ENCODE measurements around the gene SDK2.

SDK2 gene

DNA sequence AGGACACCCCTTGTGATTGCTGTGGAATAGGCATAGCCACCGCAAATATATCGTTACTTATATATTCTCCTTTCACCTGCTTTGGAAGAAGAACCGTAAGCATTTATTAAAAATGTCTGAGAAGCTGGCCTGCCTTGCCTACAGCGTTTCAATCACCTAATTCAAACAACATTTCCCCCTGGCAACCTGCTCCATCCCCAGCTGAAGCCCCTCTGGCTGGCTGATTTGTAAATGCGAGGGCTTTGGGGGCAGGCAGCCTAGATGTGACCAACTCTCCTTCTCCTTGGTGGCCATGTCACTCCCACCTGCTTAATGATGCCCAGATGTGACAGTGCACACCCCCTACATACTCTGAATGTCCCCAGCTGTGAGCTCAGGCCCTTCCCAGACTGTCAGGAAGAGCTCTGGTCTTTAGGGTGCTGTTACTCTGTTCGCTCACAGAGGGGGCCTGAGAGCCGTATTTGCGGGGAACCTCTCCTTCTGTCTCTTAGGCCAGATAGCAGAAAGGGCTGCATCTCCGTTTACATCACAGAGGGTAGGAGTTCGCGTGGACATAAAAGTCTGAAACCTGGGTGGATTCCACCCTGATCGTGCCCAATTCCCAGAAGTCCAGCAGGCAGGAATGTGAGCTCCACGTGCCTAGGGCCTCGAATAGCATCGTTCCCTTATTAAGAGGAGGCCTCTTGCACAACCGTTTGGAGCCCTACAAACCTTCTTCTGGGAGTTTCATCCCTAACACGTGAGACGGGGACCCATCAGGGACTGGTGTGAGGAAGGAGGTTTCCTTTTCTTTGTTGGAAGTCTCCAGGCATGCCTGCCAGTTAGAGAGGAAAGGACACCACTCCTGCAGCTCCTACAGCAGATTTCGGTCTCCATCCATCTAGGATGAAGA is 2.4 kb upstream of the SDK2 start:
- TF ChIP-seq, protein P1, sequence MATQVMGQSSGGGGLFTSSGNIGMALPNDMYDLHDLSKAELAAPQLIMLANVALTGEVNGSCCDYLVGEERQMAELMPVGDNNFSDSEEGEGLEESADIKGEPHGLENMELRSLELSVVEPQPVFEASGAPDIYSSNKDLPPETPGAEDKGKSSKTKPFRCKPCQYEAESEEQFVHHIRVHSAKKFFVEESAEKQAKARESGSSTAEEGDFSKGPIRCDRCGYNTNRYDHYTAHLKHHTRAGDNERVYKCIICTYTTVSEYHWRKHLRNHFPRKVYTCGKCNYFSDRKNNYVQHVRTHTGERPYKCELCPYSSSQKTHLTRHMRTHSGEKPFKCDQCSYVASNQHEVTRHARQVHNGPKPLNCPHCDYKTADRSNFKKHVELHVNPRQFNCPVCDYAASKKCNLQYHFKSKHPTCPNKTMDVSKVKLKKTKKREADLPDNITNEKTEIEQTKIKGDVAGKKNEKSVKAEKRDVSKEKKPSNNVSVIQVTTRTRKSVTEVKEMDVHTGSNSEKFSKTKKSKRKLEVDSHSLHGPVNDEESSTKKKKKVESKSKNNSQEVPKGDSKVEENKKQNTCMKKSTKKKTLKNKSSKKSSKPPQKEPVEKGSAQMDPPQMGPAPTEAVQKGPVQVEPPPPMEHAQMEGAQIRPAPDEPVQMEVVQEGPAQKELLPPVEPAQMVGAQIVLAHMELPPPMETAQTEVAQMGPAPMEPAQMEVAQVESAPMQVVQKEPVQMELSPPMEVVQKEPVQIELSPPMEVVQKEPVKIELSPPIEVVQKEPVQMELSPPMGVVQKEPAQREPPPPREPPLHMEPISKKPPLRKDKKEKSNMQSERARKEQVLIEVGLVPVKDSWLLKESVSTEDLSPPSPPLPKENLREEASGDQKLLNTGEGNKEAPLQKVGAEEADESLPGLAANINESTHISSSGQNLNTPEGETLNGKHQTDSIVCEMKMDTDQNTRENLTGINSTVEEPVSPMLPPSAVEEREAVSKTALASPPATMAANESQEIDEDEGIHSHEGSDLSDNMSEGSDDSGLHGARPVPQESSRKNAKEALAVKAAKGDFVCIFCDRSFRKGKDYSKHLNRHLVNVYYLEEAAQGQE (IDR thresholded peaks at IDR 0.05; ENCODE audit: insufficient read depth in 1 of 2, low read depth in 2 of 2, low read length in 2 of 2), result no peak
- no peak for TF ChIP-seq POLR2AphosphoS5 (IDR thresholded peaks at IDR 0.05; ENCODE audit: low read depth, low read length)
- TF ChIP-seq FOXP2 (optimal IDR thresholded peaks at IDR 0.05; ENCODE audit: borderline replicate concordance, extremely low read depth, extremely low read length, insufficient read depth), result no peak

DNA sequence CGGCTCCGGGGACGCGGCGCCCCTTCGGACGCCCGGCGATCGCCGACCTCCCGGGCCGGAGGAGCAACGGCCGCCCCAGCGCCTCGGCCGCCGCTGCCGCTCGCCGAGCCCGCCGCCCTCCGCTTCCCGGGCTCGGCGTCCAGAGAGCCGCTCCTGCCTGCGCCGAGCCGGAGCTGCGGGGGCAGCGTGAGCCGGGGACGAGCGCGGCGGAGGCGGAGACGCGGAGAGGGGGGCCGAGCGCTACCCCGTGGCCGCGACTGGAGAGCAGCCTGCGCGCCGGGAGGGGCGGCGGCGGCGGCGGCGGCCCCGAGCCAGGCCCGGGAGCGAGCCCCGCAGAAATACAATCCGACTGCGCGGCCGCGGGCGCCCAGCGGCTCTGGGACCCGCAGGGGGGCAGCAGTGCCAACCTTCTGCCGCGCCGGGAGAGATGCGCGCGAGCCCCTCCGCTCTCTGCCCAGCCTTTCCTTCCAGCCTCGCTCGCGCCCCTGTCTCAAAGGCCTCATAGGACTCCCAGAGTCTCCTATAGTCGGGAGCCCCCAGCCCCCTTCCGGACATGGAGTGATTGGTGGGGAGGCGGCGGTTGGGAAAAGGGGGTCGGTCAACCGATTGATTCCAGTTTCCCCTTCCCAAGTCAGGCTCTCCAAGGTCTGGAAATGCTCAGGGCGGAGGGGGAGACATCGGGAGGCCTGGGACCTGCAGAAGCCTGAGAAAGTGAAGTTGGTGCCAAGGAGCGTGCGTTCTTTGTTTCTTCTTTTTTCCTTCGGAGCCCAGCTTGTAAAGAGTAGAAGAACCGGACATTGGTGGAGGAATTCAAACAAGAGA is 1.0 kb upstream of the SDK2 start:
- no peak for TF ChIP-seq SIN3A (IDR thresholded peaks at IDR 0.05; ENCODE audit: borderline replicate concordance, insufficient read depth, low read length)
- no peak for TF ChIP-seq POLR2AphosphoS5 (IDR thresholded peaks at IDR 0.05; ENCODE audit: low read depth, low read length)
- TF ChIP-seq FOXP2 (optimal IDR thresholded peaks at IDR 0.05; ENCODE audit: borderline replicate concordance, extremely low read depth, extremely low read length, insufficient read depth), result no peak
- TF ChIP-seq, protein P1 (IDR thresholded peaks at IDR 0.05; ENCODE audit: insufficient read depth in 1 of 2, low read depth in 2 of 2, low read length in 2 of 2), result no peak
- TF ChIP-seq TAF1 (IDR thresholded peaks at IDR 0.05; ENCODE audit: borderline replicate concordance, insufficient read depth, low read length), result no peak

DNA sequence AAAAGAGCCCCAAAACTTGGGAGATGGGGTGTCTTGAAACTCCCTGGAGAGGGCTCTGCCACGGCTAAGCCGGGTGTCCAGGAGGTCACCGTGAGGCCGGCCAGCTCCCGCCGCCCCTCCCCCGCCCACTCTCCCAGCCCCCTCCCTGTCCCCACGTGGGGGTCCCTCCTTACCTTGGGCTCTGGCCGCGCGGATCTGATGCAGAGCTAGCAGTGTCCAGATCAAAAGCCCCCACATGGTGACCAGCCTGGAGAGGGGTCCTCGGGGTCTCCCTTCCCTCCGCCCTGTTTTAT is 447 bp downstream of the SDK2 start:
- TF ChIP-seq, protein P1 (IDR thresholded peaks at IDR 0.05; ENCODE audit: insufficient read depth in 1 of 2, low read depth in 2 of 2, low read length in 2 of 2), result no peak
- TF ChIP-seq FOXP2 (optimal IDR thresholded peaks at IDR 0.05; ENCODE audit: borderline replicate concordance, extremely low read depth, extremely low read length, insufficient read depth), result no peak
- no peak for TF ChIP-seq SIN3A (IDR thresholded peaks at IDR 0.05; ENCODE audit: borderline replicate concordance, insufficient read depth, low read length)
- TF ChIP-seq TAF1 (IDR thresholded peaks at IDR 0.05; ENCODE audit: borderline replicate concordance, insufficient read depth, low read length), result no peak
- TF ChIP-seq POLR2AphosphoS5 (IDR thresholded peaks at IDR 0.05; ENCODE audit: low read depth, low read length), result no peak

DNA sequence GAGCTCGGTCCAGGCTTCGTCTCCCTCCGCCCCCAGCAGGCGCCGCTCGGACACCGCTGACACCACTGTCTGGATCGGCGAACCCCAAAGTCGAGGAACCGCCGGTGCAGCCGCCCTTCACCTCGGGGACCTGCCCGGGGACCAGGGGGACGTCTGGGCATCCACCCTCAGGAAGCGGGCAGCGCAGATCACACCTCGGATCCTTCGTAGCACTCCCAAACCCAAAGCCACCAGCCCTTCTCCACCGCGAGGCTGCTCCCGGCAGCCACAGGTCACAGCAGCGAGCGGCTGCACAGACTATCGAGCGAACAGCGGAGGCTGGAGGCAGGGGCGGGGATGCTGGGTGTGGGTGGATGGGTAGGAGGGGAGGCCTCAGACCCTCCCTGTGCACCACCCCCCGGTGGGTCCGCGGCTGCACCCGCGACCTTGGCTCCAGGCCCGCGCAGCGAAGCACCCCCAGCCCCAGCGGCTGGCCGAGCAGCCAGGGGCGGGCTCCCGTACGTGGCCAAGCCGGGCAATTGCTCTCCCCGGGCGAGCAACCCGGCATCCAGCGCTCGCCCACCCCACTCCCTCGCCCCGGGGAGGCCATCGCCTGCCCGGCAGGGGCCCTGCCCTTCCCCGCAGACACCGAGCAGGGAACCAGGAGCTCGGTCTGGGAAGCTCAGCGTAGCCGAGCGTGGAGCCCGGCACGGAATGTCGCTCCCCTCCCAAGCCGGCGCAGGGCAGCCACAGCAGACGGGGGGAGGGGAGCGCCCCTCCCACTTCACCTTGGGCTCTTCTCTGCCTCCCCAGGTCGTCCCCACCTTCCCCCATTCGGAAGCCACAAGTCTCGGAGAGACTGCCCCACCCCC is 1.0 kb downstream of the SDK2 start:
- TF ChIP-seq FOXP2 (optimal IDR thresholded peaks at IDR 0.05; ENCODE audit: borderline replicate concordance, extremely low read depth, extremely low read length, insufficient read depth), result no peak
- no peak for TF ChIP-seq TAF1 (IDR thresholded peaks at IDR 0.05; ENCODE audit: borderline replicate concordance, insufficient read depth, low read length)
- no peak for TF ChIP-seq POLR2AphosphoS5 (IDR thresholded peaks at IDR 0.05; ENCODE audit: low read depth, low read length)
- no peak for TF ChIP-seq SIN3A (IDR thresholded peaks at IDR 0.05; ENCODE audit: borderline replicate concordance, insufficient read depth, low read length)
- TF ChIP-seq, protein P1 (IDR thresholded peaks at IDR 0.05; ENCODE audit: insufficient read depth in 1 of 2, low read depth in 2 of 2, low read length in 2 of 2), result no peak
